HG03060 (cell line): Measurements from ENCODE around the gene UBE2N.

Source experiments
- ATAC-seq: cut with Tn5 transposase; IDR thresholded peaks from one replicate; pipeline ENCODE4 v1.9.1; 2021; ENCODE audit warnings: low read depth, moderate number of reproducible peaks; ENCODE audit not compliant: unreplicated experiment

UBE2N gene

GRCh38 chr12:93441617-93442410, at the start of gene UBE2N:
Gene UBE2N (minus strand): TSS chr12:93441947. CDS start chr12:93441884, 63 bp downstream.
- peak; percentile 52 for ATAC-seq

- ATAC-seq: no peak
Observed at GRCh38 chr12:93484315-93484981, 42.7 kb upstream of the UBE2N start.

GRCh38 chr12:93483151-93483807, 41.5 kb upstream of the UBE2N start:
- no peak for ATAC-seq

GRCh38 chr12:93482721-93483120, 41.0 kb upstream of the UBE2N start:
- no peak for ATAC-seq

- no peak for ATAC-seq
Observed at GRCh38 chr12:93476555-93476954, 34.8 kb upstream of the UBE2N start.

GRCh38 chr12:93469386-93469785, 27.6 kb upstream of the UBE2N start:
- no peak for ATAC-seq

- no peak for ATAC-seq
Observed at GRCh38 chr12:93468008-93468371, 26.2 kb upstream of the UBE2N start.

GRCh38 chr12:93467351-93468007, 25.7 kb upstream of the UBE2N start, which contains the start of gene MRPL42:
Gene MRPL42 (plus strand): TSS chr12:93467514. CDS start chr12:93469286, 1,772 bp downstream.
- peak; percentile 89 for ATAC-seq

GRCh38 chr12:93466625-93467350, 25.0 kb upstream of the UBE2N start:
- no peak for ATAC-seq

- no peak for ATAC-seq
Observed at GRCh38 chr12:93465841-93466240, 24.1 kb upstream of the UBE2N start.

GRCh38 chr12:93461503-93461902, 19.8 kb upstream of the UBE2N start:
- no peak for ATAC-seq

- no peak for ATAC-seq
Observed at GRCh38 chr12:93460902-93461301, 19.2 kb upstream of the UBE2N start.

- no peak for ATAC-seq
Observed at GRCh38 chr12:93460003-93460402, 18.3 kb upstream of the UBE2N start.

GRCh38 chr12:93459097-93459496, 17.4 kb upstream of the UBE2N start:
- no peak for ATAC-seq

GRCh38 chr12:93456077-93456476, 14.3 kb upstream of the UBE2N start:
- no peak for ATAC-seq

GRCh38 chr12:93453633-93454032, 11.9 kb upstream of the UBE2N start:
- no peak for ATAC-seq

- ATAC-seq: no peak
Observed at GRCh38 chr12:93451423-93452158, 9.8 kb upstream of the UBE2N start.

- peak; percentile 97 for ATAC-seq
Observed at GRCh38 chr12:93449277-93449676, 7.5 kb upstream of the UBE2N start.

- no peak for ATAC-seq
Observed at GRCh38 chr12:93448796-93449195, 7.0 kb upstream of the UBE2N start.
